ENCODE results near the gene GFAP. TPM values are rescaled to one million over a fixed set of nuclear protein-coding genes. Genes with fewer than 3 reads are reported as not detected.

The GFAP gene
- polyA plus RNA-seq, 3 donors: 0.03 to 0.33 (median 0.18) TPM

- H3K27me3 ChIP-seq (ENCODE audit: control insufficient read depth in 2 of 2, insufficient read depth in 2 of 2, low read length in 2 of 2): no peaks in the 10 kb centered on the region
- no peak overlapping the region for H3K4me3 Mint-ChIP-seq
- WGBS (ENCODE audit: insufficient coverage): no CpG with 5 or more reads among the region's 1 CpG
- H3K4me3 ChIP-seq (replicated peaks in 1 of 3; ENCODE audit: low read depth in 2 of 3, low read length in 3 of 3): no peak overlapping the region
- no peaks in the 10 kb centered on the region for H3K9me3 Mint-ChIP-seq
- no peaks in the 10 kb centered on the region for H3K4me1 ChIP-seq (ENCODE audit: control insufficient read depth in 1 of 2, insufficient read depth in 2 of 2, low read length in 2 of 2)
- H3K27ac Mint-ChIP-seq: no peak overlapping the region
- DNase-seq: peak; percentile 54 to 69 (median 69)
- intact Hi-C loops (cut with micrococcal nuclease): loop anchor here (1.0 kb wide), 1 partner anchor 90 kb away; no protein-coding TSS in a partner anchor
- H3K4me1 Mint-ChIP-seq: no peaks in the 10 kb centered on the region
- H3K9ac ChIP-seq (ENCODE audit: insufficient read depth, low read length, poor library complexity, severe bottlenecking): no peak overlapping the region
- H4K20me1 ChIP-seq (ENCODE audit: insufficient read depth, low read length): peaks cover 10% of the 10 kb centered on the region
- no peak overlapping the region for H3K4me2 ChIP-seq (replicated peaks; ENCODE audit: extremely low read depth, low read length, poor library complexity, severe bottlenecking)
- no peaks in the 10 kb centered on the region for H3K27me3 Mint-ChIP-seq (ENCODE audit: low read depth in 3 of 3)
- peaks cover 80 to 100% of the 10 kb centered on the region in 2 donors for H3K36me3 ChIP-seq (replicated peaks in 1 of 2; ENCODE audit: control insufficient read depth in 1 of 2, insufficient read depth in 2 of 2, low read length in 2 of 2)
- H3K27ac ChIP-seq (ENCODE audit: low read depth in 1 of 2, low read length in 2 of 2): no peak overlapping the region
- no peak overlapping the region for H2AFZ ChIP-seq (ENCODE audit: insufficient read depth, low read depth, low read length, poor library complexity, severe bottlenecking)
- H3K36me3 Mint-ChIP-seq: peaks cover 86 to 96% of the 10 kb centered on the region in 2 donors
- H3K9me3 ChIP-seq (replicated peaks in 1 of 2; ENCODE audit: control insufficient read depth in 1 of 2, insufficient read depth in 1 of 2, low read length in 2 of 2): no peaks in the 10 kb centered on the region
- peak; percentile 90 for TF ChIP-seq CTCF (IDR thresholded peaks at IDR 0.05)
- no peaks in the 10 kb centered on the region for H3K79me2 ChIP-seq (ENCODE audit: insufficient read depth, low read length)
Observed at GRCh38 chr17:44865231-44865660, 50.1 kb downstream of the GFAP start.

- no peak overlapping the region for H2AFZ ChIP-seq (ENCODE audit: insufficient read depth, low read depth, low read length, poor library complexity, severe bottlenecking)
- intact Hi-C loops (cut with micrococcal nuclease): loop anchor here (1.0 kb wide), 1 partner anchor 90 kb away; no protein-coding TSS in a partner anchor
- H3K36me3 ChIP-seq (replicated peaks in 1 of 2; ENCODE audit: control insufficient read depth in 1 of 2, insufficient read depth in 2 of 2, low read length in 2 of 2): peaks cover 80 to 100% of the 10 kb centered on the region in 2 donors
- no peaks in the 10 kb centered on the region for H3K4me1 Mint-ChIP-seq
- 86% methylated on average over 7 of the region's 10 CpGs for WGBS (ENCODE audit: insufficient coverage)
- no peak overlapping the region for H3K4me3 ChIP-seq (replicated peaks in 1 of 3; ENCODE audit: low read depth in 2 of 3, low read length in 3 of 3)
- H3K4me2 ChIP-seq (replicated peaks; ENCODE audit: extremely low read depth, low read length, poor library complexity, severe bottlenecking): no peak overlapping the region
- no peak for DNase-seq
- no peak overlapping the region for H3K4me3 Mint-ChIP-seq
- H3K27ac ChIP-seq (ENCODE audit: low read depth in 1 of 2, low read length in 2 of 2): no peak overlapping the region
- no peak overlapping the region for H3K9ac ChIP-seq (ENCODE audit: insufficient read depth, low read length, poor library complexity, severe bottlenecking)
- no peaks in the 10 kb centered on the region for H3K27me3 Mint-ChIP-seq (ENCODE audit: low read depth in 3 of 3)
- H3K36me3 Mint-ChIP-seq: peaks cover 86 to 96% of the 10 kb centered on the region in 2 donors
- TF ChIP-seq CTCF (IDR thresholded peaks at IDR 0.05): no peak
- H3K79me2 ChIP-seq (ENCODE audit: insufficient read depth, low read length): no peaks in the 10 kb centered on the region
- H4K20me1 ChIP-seq (ENCODE audit: insufficient read depth, low read length): peaks cover 10% of the 10 kb centered on the region
- no peaks in the 10 kb centered on the region for H3K9me3 ChIP-seq (replicated peaks in 1 of 2; ENCODE audit: control insufficient read depth in 1 of 2, insufficient read depth in 1 of 2, low read length in 2 of 2)
- peak overlapping the region in 1 of 7 donors; percentile 18 for H3K27ac Mint-ChIP-seq
- H3K27me3 ChIP-seq (ENCODE audit: control insufficient read depth in 2 of 2, insufficient read depth in 2 of 2, low read length in 2 of 2): no peaks in the 10 kb centered on the region
- no peaks in the 10 kb centered on the region for H3K4me1 ChIP-seq (ENCODE audit: control insufficient read depth in 1 of 2, insufficient read depth in 2 of 2, low read length in 2 of 2)
- no peaks in the 10 kb centered on the region for H3K9me3 Mint-ChIP-seq
Observed at GRCh38 chr17:44864831-44865230, 50.5 kb downstream of the GFAP start.
